HTR-8/SVneo (cell line): ENCODE data around the gene DEFB110.

ENCODE experiments used
- DNase-seq: peaks from one replicate; pipeline ENCODE4 v3.0.0; 2011; ENCODE audit warnings: low spot score, mixed read lengths; ENCODE audit not compliant: insufficient read length
- FAIRE-seq: peaks from 2 replicates; lab custom pipeline; 2011; peaks lifted over from hg19 to GRCh38; lab: Jason Lieb, UNC

DEFB110 gene

GRCh38 chr6:50021894-50022293 lies at the start of gene DEFB110:
DEFB110 (minus strand) TSS chr6:50021994; CDS start chr6:50021935, 59 bp downstream.
- no peak for FAIRE-seq
- DNase-seq = no peak

DNA sequence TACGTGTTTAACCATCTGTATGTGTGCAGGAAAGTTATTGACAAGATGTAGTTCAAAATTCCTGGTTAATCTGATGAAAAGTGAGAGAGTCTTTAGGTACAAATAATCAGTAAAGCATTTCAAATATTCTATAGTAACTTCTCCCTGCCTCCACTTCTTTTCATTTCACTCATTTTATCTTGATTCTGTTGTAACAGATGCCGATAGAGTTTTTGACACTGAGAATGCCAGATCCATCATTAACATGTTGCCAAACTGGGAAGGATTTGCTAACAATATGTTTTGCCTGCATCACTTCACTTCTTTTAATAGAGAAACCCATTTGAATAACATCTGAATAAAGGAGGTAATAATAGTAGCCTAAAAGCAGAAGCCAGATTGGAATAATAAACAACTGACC lies 48.3 kb upstream of the DEFB110 start:
- DNase-seq (no peak), FAIRE-seq (no peak)

- no peak for DNase-seq
Measured at GRCh38 chr6:50062051-50062450, 40.3 kb upstream of the DEFB110 start.

GRCh38 chr6:50056242-50056641 lies 34.4 kb upstream of the DEFB110 start:
- no peak for DNase-seq
- no peak for FAIRE-seq

More at GRCh38 chr6:50062051-50062450, 40.3 kb upstream of the DEFB110 start:
- FAIRE-seq = no peak

DNA sequence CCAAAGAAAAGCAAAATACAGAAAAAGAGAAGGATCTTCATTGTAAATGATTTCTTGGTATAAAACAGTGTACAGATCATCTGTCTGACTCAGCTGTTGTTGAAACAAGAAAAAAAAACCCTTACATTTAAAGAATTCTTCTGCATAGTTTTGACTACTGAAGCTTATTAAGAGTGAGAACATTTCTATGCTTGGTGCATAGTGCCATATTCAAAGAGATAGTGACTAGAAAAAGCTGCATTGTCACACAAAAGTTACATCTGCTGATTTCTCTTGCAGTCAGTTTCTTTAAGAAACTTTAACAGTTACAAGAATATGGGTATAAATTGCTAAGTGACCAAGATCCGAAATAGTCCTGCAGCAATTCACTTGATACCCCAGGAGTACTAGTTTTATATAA lies 28.0 kb upstream of the DEFB110 start, which contains the start of gene DEFB112:
Gene DEFB112, minus strand, starts transcription at position 101 of the 400 bp plus-strand sequence. Its CDS starts 60 bp downstream, at position 41.
- DNase-seq (no peak), FAIRE-seq (no peak)

GRCh38 chr6:50047026-50047425 lies 25.2 kb upstream of the DEFB110 start:
- DNase-seq (no peak), FAIRE-seq (no peak)

GRCh38 chr6:50030777-50031562 lies 9.2 kb upstream of the DEFB110 start:
- DNase-seq (peak; percentile 5), FAIRE-seq (peak; percentile 68)

DNA sequence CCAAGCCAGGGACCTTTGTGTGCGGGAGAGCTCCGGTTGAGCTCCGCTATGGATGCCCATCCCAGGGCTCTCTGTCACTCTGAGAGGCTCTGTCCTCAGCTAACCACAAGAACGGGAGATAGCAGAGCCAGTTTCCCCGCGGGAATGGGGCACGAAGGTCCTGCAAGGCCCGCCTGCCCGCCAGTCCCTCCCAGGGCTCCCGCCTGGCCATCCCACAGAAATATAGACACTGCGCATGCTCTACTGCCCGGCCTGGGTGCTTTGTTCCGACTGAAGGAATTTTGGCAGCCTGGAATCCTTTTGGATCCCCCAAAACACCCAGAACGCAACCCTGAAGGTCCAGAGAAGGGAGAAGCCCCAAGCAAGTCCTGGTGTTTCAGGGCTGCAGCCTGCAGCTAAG lies 8.6 kb upstream of the DEFB110 start:
- no peak for FAIRE-seq

DNA sequence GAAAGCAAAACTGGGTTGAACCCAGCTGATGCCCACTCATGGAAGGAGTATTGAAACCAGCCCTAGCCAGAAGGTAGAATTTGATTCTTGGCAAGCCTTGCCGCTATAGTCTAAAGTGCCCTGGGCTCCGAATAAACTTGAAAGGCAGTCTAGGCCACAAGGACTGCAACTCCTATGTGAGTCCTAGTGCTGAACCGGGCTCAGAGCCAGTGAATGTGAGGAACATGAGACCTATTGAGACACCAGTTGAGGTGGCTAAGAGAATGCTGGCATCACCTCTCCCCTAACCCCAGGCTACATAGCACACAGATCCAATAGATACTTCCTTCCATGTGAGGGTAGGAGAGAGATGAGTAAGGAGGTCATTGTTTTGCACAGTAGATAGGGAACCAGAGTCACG lies 3.5 kb upstream of the DEFB110 start:
- FAIRE-seq (no peak), DNase-seq (no peak)

More for the DNA sequence above, 8.6 kb upstream of the DEFB110 start:
- DNase-seq = no peak

- peak; percentile 21 for DNase-seq
- no peak for FAIRE-seq
Measured at GRCh38 chr6:50007819-50008218, 14.0 kb downstream of the DEFB110 start.

GRCh38 chr6:50003139-50003538 lies 18.7 kb downstream of the DEFB110 start:
- FAIRE-seq (no peak), DNase-seq (no peak)

DNA sequence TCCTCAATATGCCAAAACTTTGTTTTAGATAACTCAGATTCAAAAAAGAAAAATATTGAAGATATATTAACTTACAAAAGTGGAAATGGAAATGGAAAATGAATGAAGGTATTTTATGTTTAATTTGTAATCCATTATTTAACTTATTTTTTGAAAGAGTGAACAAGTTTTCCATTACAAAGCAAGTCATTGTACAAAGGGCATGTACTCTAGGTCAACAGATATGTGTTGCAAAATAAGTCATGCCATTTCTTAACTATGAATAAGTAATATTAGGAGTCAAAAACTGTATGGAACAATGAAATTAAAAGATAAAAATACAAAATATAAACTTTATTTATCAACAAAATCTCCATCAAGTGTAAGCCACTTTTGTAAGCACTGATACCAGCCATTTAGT lies 26.5 kb downstream of the DEFB110 start:
- no peak for FAIRE-seq
- DNase-seq = no peak

GRCh38 chr6:49988900-49989299 lies 32.9 kb downstream of the DEFB110 start:
- FAIRE-seq (no peak), DNase-seq (no peak)

DNA sequence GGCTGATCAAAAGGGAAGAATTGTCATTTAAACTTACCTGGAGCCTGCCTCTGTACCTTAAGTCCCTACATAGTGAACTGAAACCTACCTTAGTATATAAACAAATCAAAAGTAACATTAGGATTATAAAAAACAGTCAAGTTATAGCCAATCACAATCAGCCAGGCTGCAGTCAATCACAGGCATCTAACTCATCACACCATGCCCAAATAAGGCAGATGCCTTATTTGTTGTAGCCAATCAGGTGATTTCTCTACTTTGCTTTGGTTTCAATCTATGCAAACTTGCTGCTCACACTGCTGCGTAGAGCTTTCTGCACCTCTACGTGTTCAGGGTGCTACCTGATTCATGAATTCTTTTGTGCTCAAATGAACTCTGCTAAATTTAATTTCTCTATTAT lies 34.0 kb downstream of the DEFB110 start:
- FAIRE-seq (no peak), DNase-seq (no peak)

DNA sequence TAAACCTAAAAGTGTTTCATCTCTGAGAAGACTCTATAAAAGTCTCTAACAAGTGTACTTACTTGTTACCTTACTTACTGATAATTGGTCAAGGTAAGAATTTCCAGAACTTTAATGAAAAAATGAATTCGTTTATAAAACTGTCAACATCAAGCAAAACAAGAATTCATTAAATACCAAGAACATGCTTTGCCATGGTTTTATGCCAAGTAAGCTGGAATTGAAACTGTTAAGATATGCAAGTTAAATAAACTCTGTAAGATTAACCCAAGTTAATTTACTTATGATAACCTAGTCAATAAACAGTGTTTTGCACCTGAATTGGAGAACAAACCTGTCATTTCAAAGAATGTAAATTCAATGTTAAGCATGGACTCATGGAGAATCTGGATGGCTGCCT lies 35.2 kb downstream of the DEFB110 start:
- DNase-seq (no peak), FAIRE-seq (no peak)

DNA sequence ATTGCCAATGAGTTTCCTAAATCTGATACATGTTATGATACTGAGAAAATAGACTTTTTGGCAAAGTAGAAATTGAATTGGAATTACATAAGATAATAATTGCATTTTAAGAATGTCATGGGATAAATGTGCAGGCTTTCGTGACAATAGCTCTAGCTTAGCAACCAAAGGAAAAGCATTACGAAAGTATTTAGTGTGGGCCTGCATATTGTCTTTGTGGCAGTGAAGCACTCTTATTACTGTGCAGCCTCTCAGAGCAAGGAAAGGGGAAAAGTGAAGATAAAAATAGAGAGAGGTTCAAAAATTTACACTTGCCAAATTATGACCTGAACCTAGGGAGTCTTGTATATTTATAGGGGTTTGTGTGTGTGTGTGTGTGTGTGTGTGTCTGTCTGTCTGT lies 39.7 kb downstream of the DEFB110 start:
- DNase-seq = no peak
- no peak for FAIRE-seq

DNA sequence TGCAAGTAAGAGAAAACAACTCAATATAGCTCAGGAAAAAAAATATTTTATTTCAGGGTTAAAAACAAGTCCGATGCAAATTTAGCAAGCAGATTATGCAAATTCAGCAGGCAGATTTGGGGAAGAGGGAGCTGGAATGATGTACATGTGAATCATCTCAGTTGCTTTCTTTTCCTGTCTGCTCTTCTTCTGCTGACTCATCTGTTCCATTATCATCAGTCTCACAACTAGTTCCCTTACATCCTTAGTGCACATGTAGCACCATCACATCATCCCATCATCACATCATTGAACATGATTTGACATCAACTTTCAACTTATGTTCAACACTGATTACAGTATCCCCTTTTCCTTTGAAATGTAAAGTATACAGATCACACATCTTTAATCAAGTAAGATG lies 40.9 kb downstream of the DEFB110 start:
- peak; percentile 7 for DNase-seq
- no peak for FAIRE-seq

DNA sequence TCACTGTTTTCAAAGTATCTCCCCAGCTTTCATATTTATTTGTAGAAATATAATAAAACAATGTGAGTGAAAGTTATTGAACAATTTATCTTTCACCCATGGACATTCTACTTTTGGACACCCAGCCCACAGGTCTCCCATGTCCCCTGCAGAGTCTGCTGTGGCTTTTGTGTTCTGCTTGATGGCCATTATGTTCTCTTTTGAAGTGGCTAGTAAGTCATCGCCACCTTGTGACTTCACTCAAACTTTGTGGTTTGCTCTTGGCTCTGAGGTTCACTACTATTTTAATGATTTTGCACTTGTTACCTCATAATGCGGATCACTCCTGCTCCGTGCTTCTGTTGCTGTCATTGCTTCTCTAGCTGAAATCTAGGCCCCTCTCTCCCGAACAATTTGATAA lies 42.2 kb downstream of the DEFB110 start:
- FAIRE-seq = no peak

GRCh38 chr6:49978332-49979226 lies 43.2 kb downstream of the DEFB110 start:
- FAIRE-seq = no peak
- DNase-seq = peak; percentile 18

More for the DNA sequence above, 42.2 kb downstream of the DEFB110 start:
- no peak for DNase-seq

DNA sequence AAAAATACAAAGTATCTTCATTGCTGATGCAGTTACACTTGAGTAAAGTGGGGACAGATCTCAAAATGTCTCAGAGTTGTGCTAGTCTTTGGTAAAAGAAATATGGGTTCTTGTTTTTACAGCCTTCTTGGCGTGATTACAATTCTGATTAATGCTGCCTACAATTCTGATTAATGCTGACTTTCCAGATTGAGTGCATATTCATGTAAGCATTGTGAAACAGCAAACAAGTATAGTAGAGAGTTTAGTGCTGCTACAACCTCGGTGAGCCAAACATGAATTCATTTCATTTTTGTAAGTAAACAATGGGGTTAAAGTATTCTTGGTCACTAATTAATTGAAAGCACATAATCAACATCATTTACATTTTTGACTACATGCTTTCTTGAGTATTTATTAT lies 52.2 kb downstream of the DEFB110 start, which contains the start of gene DEFB113:
Gene DEFB113, minus strand, starts transcription at position 21 of the 400 bp plus-strand sequence. Its CDS starts 0 bp downstream, at position 21.
- no peak for FAIRE-seq
- no peak for DNase-seq
